HepG2 (cell line): ENCODE data around the gene CAMKV. TPM values are rescaled to one million over a fixed set of nuclear protein-coding genes. Genes with fewer than 3 reads are reported as not detected.
A peak's percentile ranks its signal among the peaks of the same experiment; 100 is the strongest.

Source experiments
- ATF1 ChIP-seq: IDR thresholded peaks from 2 replicates; pipeline ENCODE4 v1.6.1; 2016; ENCODE audit warnings: mild to moderate bottlenecking, control low read depth
- CCAR2 ChIP-seq: fragments of 200-400 bp; formaldehyde crosslinking; optimal IDR thresholded peaks from 2 replicates; pipeline ENCODE3; 2018; ENCODE audit warnings: low read depth, mild to moderate bottlenecking, low read length, moderate library complexity
- DNMT3B ChIP-seq: conservative IDR thresholded peaks from 2 replicates; pipeline ENCODE4 v1.6.1; 2016; ENCODE audit warnings: missing biosample characterization, control low read depth
- GLI4 ChIP-seq: sonication (generic); formaldehyde crosslinking; IDR thresholded peaks from 2 replicates; pipeline ENCODE4 v1.5.1; 2020; ENCODE audit warnings: missing genetic modification reagents, mild to moderate bottlenecking, moderate library complexity, borderline replicate concordance
- KLF15 ChIP-seq: sonication (generic); formaldehyde crosslinking; IDR thresholded peaks from 2 replicates; pipeline ENCODE4 v1.8.1; 2023; ENCODE audit warnings: borderline replicate concordance, mild to moderate bottlenecking, inconsistent platforms, missing genetic modification reagents, mixed read lengths
- MXD4 ChIP-seq: IDR thresholded peaks from 2 replicates; pipeline ENCODE4 v1.6.1; 2016; ENCODE audit warnings: mild to moderate bottlenecking, missing biosample characterization, missing genetic modification reagents
- PCBP2 ChIP-seq: fragments of 200-400 bp; formaldehyde crosslinking; optimal IDR thresholded peaks from 2 replicates; pipeline ENCODE3; 2018; ENCODE audit warnings: low read length, low read depth; ENCODE audit not compliant: poor library complexity, severe bottlenecking
- POLR2AphosphoS2 ChIP-seq: IDR thresholded peaks from 2 replicates; pipeline ENCODE4 v1.6.1; 2011; ENCODE audit warnings: low read depth, low read length, improper control_type of control experiment
- RFXANK ChIP-seq: IDR thresholded peaks from 2 replicates; pipeline ENCODE4 v1.6.1; 2016
- TBL1XR1 ChIP-seq: fragments of 150-350 bp; IDR thresholded peaks from 2 replicates; pipeline ENCODE4 v1.6.1; 2014; ENCODE audit warnings: borderline replicate concordance, low read length; ENCODE audit not compliant: partially characterized antibody
- TBX3 ChIP-seq: fragments of 450-650 bp; IDR thresholded peaks from 2 replicates; pipeline ENCODE4 v1.6.1; 2017; ENCODE audit warnings: antibody characterized with exemption, mild to moderate bottlenecking, inconsistent platforms, borderline replicate concordance
- THYN1 ChIP-seq: sonication (generic); formaldehyde crosslinking; IDR thresholded peaks from 2 replicates; pipeline ENCODE4 v1.8.1; 2023; ENCODE audit warnings: low read depth, mild to moderate bottlenecking, moderate library complexity, missing genetic modification reagents, borderline replicate concordance
- ZBTB3 ChIP-seq: sonication (generic); formaldehyde crosslinking; IDR thresholded peaks from 2 replicates; pipeline ENCODE4 v1.4.0; 2020; ENCODE audit warnings: low read depth, mild to moderate bottlenecking, moderate library complexity, missing genetic modification reagents, borderline replicate concordance
- ZNF12 ChIP-seq: sonication (generic); formaldehyde crosslinking; IDR thresholded peaks from 2 replicates; pipeline ENCODE4 v1.5.0; 2020; ENCODE audit warnings: missing genetic modification reagents
- ZNF232 ChIP-seq: sonication (generic); formaldehyde crosslinking; IDR thresholded peaks from 2 replicates; pipeline ENCODE4 v1.4.0; 2020; ENCODE audit warnings: missing genetic modification reagents, borderline replicate concordance
- ZNF329 ChIP-seq: sonication (generic); formaldehyde crosslinking; IDR thresholded peaks from 2 replicates; pipeline ENCODE4 v1.9.0; 2021; ENCODE audit warnings: low read depth, mild to moderate bottlenecking, missing genetic modification reagents
- ZNF382 ChIP-seq: sonication (generic); formaldehyde crosslinking; IDR thresholded peaks from 2 replicates; pipeline ENCODE4 v1.5.0; 2020; ENCODE audit warnings: missing genetic modification reagents, mild to moderate bottlenecking, borderline replicate concordance
- ZNF776 ChIP-seq: sonication (generic); formaldehyde crosslinking; IDR thresholded peaks from 2 replicates; pipeline ENCODE4 v1.4.0; 2020; ENCODE audit warnings: mild to moderate bottlenecking, missing genetic modification reagents
- ZNF782 ChIP-seq: sonication (generic); formaldehyde crosslinking; IDR thresholded peaks from 2 replicates; pipeline ENCODE4 v1.4.0; 2020; ENCODE audit warnings: missing genetic modification reagents, mild to moderate bottlenecking, borderline replicate concordance
- polyA plus RNA-seq, 8 experiments: library from polyadenylated mRNA; depleted of rRNA in 3 of 8; stranded (reverse) in 7 of 8; unstranded in 1 of 8; fragments of >200 nt; fragmentation: Illumina TruSeq in 4 of 8; extraction: Trizol in 4 of 8; gene quantifications; 2 replicates each; pipeline versions ENCODE4 v1.2.1 to v1.2.3, GENCODE V29; 2011 to 2016; ENCODE audit warnings: low read depth in 4 of 8, missing spikeins in 1 of 8, mixed read lengths in 1 of 8; ENCODE audit not compliant: insufficient read depth in 1 of 8
- total RNA-seq, 5 experiments: library from RNA; depleted of rRNA; stranded (reverse); fragments of >200 nt; fragmentation: Illumina TruSeq; extraction: Trizol; gene quantifications; 2 replicates each; pipeline ENCODE4 v1.2.3, GENCODE V29; 2016; ENCODE audit warnings: low read depth in 1 of 5
- TF ChIP-seq, protein P1 (sequence below): sonication (generic); formaldehyde crosslinking; IDR thresholded peaks from 2 replicates; pipeline ENCODE4 v1.5.0; 2020; ENCODE audit warnings: missing genetic modification reagents
- TF ChIP-seq, protein P2 (sequence below): sonication (generic); formaldehyde crosslinking; IDR thresholded peaks from 2 replicates; pipeline ENCODE4 v1.8.0; 2022; ENCODE audit warnings: missing genetic modification reagents, mild to moderate bottlenecking, moderate library complexity, borderline replicate concordance
- TF ChIP-seq, protein P3 (sequence below): sonication (generic); formaldehyde crosslinking; IDR thresholded peaks from 2 replicates; pipeline ENCODE4 v1.5.0; 2020; ENCODE audit warnings: mild to moderate bottlenecking, missing genetic modification reagents, borderline replicate concordance
- TF ChIP-seq, protein P4 (sequence below): sonication (generic); formaldehyde crosslinking; IDR thresholded peaks from 2 replicates; pipeline ENCODE4 v1.4.0; 2020; ENCODE audit warnings: mild to moderate bottlenecking, missing genetic modification reagents

CAMKV gene
- total and polyA plus RNA-seq, 2 of the 13 experiments (the other 11 are each of a cell fraction or from before 2014, with no cell fraction given) = 0.13 to 0.15 TPM

DNA sequence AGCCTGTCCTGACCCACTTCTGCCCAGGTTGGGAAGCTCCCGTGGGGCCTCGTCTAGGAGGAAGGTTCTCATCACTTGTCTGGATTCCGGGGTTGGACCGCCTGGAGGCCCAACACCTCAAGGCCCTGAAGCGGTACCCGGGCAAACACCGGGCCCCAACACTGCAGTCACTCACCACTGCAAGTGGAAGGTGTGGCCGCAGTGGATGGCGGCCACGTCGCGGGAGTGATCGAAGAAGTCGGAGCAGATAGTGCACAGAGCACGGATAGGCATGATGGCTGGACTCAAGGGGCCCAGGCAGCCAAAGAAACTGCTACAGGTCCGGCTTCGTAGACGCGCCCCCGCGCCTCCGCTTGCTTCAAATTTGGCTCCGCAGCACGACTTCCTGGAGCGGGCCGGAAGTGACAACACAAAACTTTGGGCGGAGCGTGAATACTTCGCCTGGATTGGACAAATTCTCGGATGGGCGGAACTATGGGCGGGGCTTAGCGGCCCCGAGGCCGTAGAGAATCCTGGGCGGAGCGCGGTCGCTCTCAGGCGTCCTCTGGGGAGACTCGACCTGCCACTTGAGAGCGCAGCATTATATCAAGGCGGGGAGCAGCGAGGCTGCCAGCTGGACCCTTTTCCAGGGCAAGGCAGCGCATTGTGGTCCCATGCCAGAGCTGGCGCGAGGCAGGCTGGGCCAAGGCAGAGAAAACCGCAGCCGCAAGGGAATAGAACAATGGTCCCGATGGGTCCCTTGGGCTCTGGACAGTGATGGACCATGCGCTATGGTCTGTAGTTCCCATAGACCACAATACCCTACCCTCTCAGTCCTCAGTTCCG is 13.3 kb downstream of the CAMKV start, which contains the start of gene TRAIP (continued):
- no peak for TF ChIP-seq KLF15
- TF ChIP-seq ZNF382 (CRISPR knock-in tag) = no peak
- TF ChIP-seq ZNF782 = no peak
- TF ChIP-seq, protein P1, sequence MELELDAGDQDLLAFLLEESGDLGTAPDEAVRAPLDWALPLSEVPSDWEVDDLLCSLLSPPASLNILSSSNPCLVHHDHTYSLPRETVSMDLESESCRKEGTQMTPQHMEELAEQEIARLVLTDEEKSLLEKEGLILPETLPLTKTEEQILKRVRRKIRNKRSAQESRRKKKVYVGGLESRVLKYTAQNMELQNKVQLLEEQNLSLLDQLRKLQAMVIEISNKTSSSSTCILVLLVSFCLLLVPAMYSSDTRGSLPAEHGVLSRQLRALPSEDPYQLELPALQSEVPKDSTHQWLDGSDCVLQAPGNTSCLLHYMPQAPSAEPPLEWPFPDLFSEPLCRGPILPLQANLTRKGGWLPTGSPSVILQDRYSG (CRISPR knock-in tag) = no peak
- no peak for TF ChIP-seq GLI4
- no peak for TF ChIP-seq RFXANK (CRISPR knock-in tag)
- TF ChIP-seq ZNF329 = no peak
- TF ChIP-seq MXD4 = peak; percentile 50; the same call in 1 of the 2 replicates
- TF ChIP-seq THYN1 = no peak
- TF ChIP-seq, protein P2, sequence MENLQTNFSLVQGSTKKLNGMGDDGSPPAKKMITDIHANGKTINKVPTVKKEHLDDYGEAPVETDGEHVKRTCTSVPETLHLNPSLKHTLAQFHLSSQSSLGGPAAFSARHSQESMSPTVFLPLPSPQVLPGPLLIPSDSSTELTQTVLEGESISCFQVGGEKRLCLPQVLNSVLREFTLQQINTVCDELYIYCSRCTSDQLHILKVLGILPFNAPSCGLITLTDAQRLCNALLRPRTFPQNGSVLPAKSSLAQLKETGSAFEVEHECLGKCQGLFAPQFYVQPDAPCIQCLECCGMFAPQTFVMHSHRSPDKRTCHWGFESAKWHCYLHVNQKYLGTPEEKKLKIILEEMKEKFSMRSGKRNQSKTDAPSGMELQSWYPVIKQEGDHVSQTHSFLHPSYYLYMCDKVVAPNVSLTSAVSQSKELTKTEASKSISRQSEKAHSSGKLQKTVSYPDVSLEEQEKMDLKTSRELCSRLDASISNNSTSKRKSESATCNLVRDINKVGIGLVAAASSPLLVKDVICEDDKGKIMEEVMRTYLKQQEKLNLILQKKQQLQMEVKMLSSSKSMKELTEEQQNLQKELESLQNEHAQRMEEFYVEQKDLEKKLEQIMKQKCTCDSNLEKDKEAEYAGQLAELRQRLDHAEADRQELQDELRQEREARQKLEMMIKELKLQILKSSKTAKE = no peak; the same call in 1 of the 2 replicates
- TF ChIP-seq POLR2AphosphoS2 = no peak
- 0 out of 2 replicates have a peak, but pooled peaks have one; percentile 70 for TF ChIP-seq ZNF232 (CRISPR knock-in tag)
- 0 out of 2 replicates have a peak, but pooled peaks have one; percentile 66 for TF ChIP-seq ZNF776 (CRISPR knock-in tag)
- TF ChIP-seq, protein P3, sequence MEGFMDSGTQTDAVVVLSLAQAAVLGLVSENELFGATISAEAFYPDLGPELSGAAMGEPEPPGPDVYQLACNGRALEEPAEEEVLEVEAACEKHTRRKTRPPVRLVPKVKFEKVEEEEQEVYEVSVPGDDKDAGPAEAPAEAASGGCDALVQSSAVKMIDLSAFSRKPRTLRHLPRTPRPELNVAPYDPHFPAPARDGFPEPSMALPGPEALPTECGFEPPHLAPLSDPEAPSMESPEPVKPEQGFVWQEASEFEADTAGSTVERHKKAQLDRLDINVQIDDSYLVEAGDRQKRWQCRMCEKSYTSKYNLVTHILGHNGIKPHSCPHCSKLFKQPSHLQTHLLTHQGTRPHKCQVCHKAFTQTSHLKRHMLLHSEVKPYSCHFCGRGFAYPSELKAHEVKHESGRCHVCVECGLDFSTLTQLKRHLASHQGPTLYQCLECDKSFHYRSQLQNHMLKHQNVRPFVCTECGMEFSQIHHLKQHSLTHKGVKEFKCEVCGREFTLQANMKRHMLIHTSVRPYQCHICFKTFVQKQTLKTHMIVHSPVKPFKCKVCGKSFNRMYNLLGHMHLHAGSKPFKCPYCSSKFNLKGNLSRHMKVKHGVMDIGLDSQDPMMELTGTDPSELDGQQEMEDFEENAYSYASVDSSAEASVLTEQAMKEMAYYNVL = no peak
- TF ChIP-seq, protein P4, sequence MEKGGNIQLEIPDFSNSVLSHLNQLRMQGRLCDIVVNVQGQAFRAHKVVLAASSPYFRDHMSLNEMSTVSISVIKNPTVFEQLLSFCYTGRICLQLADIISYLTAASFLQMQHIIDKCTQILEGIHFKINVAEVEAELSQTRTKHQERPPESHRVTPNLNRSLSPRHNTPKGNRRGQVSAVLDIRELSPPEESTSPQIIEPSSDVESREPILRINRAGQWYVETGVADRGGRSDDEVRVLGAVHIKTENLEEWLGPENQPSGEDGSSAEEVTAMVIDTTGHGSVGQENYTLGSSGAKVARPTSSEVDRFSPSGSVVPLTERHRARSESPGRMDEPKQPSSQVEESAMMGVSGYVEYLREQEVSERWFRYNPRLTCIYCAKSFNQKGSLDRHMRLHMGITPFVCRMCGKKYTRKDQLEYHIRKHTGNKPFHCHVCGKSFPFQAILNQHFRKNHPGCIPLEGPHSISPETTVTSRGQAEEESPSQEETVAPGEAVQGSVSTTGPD = no peak
- no peak for TF ChIP-seq ZNF12 (CRISPR knock-in tag)
- TF ChIP-seq ATF1 = peak; percentile 87
- no peak for TF ChIP-seq ZBTB3 (CRISPR knock-in tag)
- no peak for TF ChIP-seq PCBP2
- TF ChIP-seq TBX3 = no peak
- TF ChIP-seq TBL1XR1 = no peak
- no peak for TF ChIP-seq CCAR2
- no peak for TF ChIP-seq DNMT3B (CRISPR knock-in tag)
